Uterus (tissue), 4 donors: ENCODE measurements around the gene ALKBH3. TPM values are rescaled to one million over a fixed set of nuclear protein-coding genes. Genes with fewer than 3 reads are reported as not detected.

Experiments
- DNase-seq, 2 donors: peaks; one replicate each; pipeline ENCODE4 v3.0.0-alpha.2; 2019 to 2020
- H3K27ac ChIP-seq, 2 donors: fragments of 200-600 bp; sonication (generic); 1 replicate in 1 of 2; 2 replicates in 1 of 2; pipeline ENCODE4 v1.5.1; 2016 to 2018
- H3K27me3 ChIP-seq, 2 donors: fragments of 200-600 bp; sonication (generic); one replicate each; pipeline ENCODE4 v1.5.1; 2018 to 2019; ENCODE audit warnings: control low read depth in 1 of 2
- H3K36me3 ChIP-seq, 2 donors: fragments of 200-600 bp; sonication (generic); one replicate each; pipeline ENCODE4 v1.5.1; 2019; ENCODE audit warnings: control low read depth in 1 of 2
- H3K4me1 ChIP-seq, 2 donors: fragments of 200-600 bp; sonication (generic); one replicate each; pipeline ENCODE4 v1.5.1; 2018 to 2019; ENCODE audit warnings: control low read depth in 1 of 2
- H3K4me3 ChIP-seq, 2 donors: fragments of 200-600 bp; sonication (generic); 1 replicate in 1 of 2; 2 replicates in 1 of 2; pipeline ENCODE4 v1.5.1; 2018 to 2019; ENCODE audit warnings: mild to moderate bottlenecking in 1 of 2
- H3K9me3 ChIP-seq, 2 donors: fragments of 200-600 bp; sonication (generic); one replicate each; pipeline ENCODE4 v1.5.1; 2019; ENCODE audit warnings: control low read depth in 1 of 2
- CTCF ChIP-seq, 4 experiments: fragments of 200-600 bp in 2 of 4; fragments of 450-650 bp in 2 of 4; sonication (generic) in 2 of 4; IDR thresholded peaks; one replicate each; pipeline ENCODE4 v1.5.1; 2016 to 2019; ENCODE audit warnings: antibody characterized with exemption in 4 of 4, mild to moderate bottlenecking in 2 of 4, moderate library complexity in 1 of 4
- POLR2A ChIP-seq, 2 donors: fragments of 450-650 bp; IDR thresholded peaks; one replicate each; pipeline ENCODE4 v1.6.1; 2016; ENCODE audit warnings: antibody characterized with exemption in 2 of 2, mild to moderate bottlenecking in 1 of 2, moderate library complexity in 1 of 2
- intact Hi-C: fragments of 100-400 bp; cut with DNase I; formaldehyde crosslinking; loops from one replicate; pipeline ENCODE4 v1.15.1; 2023; ENCODE audit warnings: low total_unique reads
- total RNA-seq, 4 donors: library from RNA; depleted of rRNA in 3 of 4; stranded (reverse); fragments of >200 nt in 3 of 4; gene quantifications; one replicate each; pipeline versions ENCODE4 v1.1.0 to v1.2.4, GENCODE V29; 2014 to 2023
- donor health status: DM: yes; HTN: yes; CAD: no.

ALKBH3 gene
- total RNA-seq = 10 to 100 TPM; 39.6 to 75.3 (median 55.7) TPM

GRCh38 chr11:43880640-43881159 is at the start of gene ALKBH3:
ALKBH3 (plus strand) TSS chr11:43880831; CDS start chr11:43882653, 1,822 bp downstream.
- TF ChIP-seq POLR2A (IDR thresholded peaks at IDR 0.05) = peak in 1 of 2 donors; percentile 44
- TF ChIP-seq CTCF (IDR thresholded peaks at IDR 0.05) = peak in 3 of 4 experiments; percentile 20 to 37 (median 23)
- Histone ChIP-seq H3K4me3 (peak within 1 kb of the TSS; percentile 69 to 84), H3K4me1 (peaks cover 0 to 5% of the 10 kb centered on the region in 2 donors), H3K9me3 (no peaks in the 10 kb centered on the region), H3K27me3 (no peaks in the 10 kb centered on the region), H3K27ac (peak within 1 kb of the TSS; percentile 55 to 79), H3K36me3 (no peaks in the 10 kb centered on the region)
- peak; percentile 88 to 92 for DNase-seq
- intact Hi-C loops = no loop called here

DNA sequence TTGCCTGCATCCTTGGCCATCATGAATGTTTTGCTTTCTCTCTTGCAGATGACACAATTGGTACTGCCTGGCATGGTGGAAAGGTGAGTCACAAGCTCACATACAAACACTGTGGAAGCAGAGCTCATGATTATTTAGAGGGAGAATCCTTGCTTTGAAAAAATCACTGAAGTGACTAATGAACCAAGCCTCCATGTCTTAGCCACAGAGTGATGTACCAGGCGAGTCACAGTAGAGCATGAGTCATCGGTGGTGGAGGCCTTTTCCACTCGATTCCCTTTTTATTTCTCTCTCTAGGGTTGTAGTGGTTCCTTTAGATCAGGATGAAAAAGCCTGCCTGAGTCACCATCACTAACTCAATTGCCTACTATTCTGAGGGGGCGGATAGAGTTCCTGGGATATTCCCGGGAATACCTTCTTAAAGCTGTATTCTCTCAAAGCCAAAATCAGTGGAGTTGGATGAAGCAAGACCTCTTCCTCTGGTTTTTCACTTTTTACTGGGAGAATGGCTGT is 49.6 kb upstream of the ALKBH3 start:
- H3K27ac ChIP-seq = peak overlapping the region; percentile 3 to 51
- no peaks in the 10 kb centered on the region for H3K36me3 ChIP-seq
- intact Hi-C loops = no loop called here
- TF ChIP-seq CTCF (IDR thresholded peaks at IDR 0.05) = no peak
- DNase-seq = peak; percentile 15 to 46
- H3K4me3 ChIP-seq = no peak overlapping the region
- no peaks in the 10 kb centered on the region for H3K27me3 ChIP-seq
- H3K4me1 ChIP-seq = no peaks in the 10 kb centered on the region
- no peaks in the 10 kb centered on the region for H3K9me3 ChIP-seq

DNA sequence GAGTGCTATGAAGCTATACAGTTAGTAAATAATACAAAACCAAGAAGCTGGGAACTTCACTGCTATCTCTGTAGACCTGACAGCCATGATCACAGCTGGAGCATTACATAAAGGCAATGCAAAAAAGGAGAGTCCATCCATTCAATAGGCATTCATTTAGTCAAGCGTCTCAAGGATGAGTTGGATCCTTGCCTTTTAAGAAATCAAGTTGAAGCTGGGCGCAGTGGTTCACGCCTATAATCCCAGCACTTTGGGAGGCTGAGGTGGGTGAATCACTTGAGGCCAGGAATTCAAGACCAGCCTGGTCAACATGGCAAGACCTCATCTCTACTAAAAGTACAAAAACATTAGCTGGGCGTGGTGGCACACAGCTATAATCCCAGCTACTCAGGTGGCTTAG is 48.1 kb upstream of the ALKBH3 start:
- Histone ChIP-seq H3K9me3 (no peaks in the 10 kb centered on the region), H3K36me3 (no peaks in the 10 kb centered on the region), H3K4me3 (no peak overlapping the region), H3K27me3 (no peaks in the 10 kb centered on the region), H3K27ac (no peak overlapping the region), H3K4me1 (no peaks in the 10 kb centered on the region)
- no peak for TF ChIP-seq CTCF (IDR thresholded peaks at IDR 0.05)
- TF ChIP-seq POLR2A (IDR thresholded peaks at IDR 0.05) = no peak
- DNase-seq = no peak
- intact Hi-C loops = no loop called here

- intact Hi-C loops = no loop called here
- DNase-seq = no peak
- no peaks in the 10 kb centered on the region for H3K4me1 ChIP-seq
- TF ChIP-seq CTCF (IDR thresholded peaks at IDR 0.05) = no peak
- no peak for TF ChIP-seq POLR2A (IDR thresholded peaks at IDR 0.05)
- no peaks in the 10 kb centered on the region for H3K27me3 ChIP-seq
- H3K27ac ChIP-seq = no peak overlapping the region
- H3K4me3 ChIP-seq = no peak overlapping the region
- H3K9me3 ChIP-seq = no peaks in the 10 kb centered on the region
- no peaks in the 10 kb centered on the region for H3K36me3 ChIP-seq
These were observed 47.0 kb upstream of the ALKBH3 start for GRCh38 chr11:43833657-43834073.

GRCh38 chr11:43834286-43834685 is 46.3 kb upstream of the ALKBH3 start:
- Histone ChIP-seq H3K36me3 (no peaks in the 10 kb centered on the region), H3K4me1 (no peaks in the 10 kb centered on the region), H3K27me3 (no peaks in the 10 kb centered on the region), H3K4me3 (no peak overlapping the region), H3K27ac (no peak overlapping the region), H3K9me3 (no peaks in the 10 kb centered on the region)
- TF ChIP-seq CTCF (IDR thresholded peaks at IDR 0.05) (no peak), POLR2A (IDR thresholded peaks at IDR 0.05) (no peak)
- intact Hi-C loops = no loop called here
- DNase-seq = no peak
